Naive B cell (primary cell): ENCODE data around the gene KCNIP1. TPM values are rescaled to one million over a fixed set of nuclear protein-coding genes. Genes with fewer than 3 reads are reported as not detected.

Source experiments
- ATAC-seq, 2 donors: fragments of 150-1000 bp; cut with Tn5 transposase; 2 replicates each; pipeline ENCODE4 v1.10.0; 2021; ENCODE audit warnings: low read depth in 2 of 2, mild to moderate bottlenecking in 2 of 2, moderate library complexity in 2 of 2
- DNase-seq: peaks from one replicate; pipeline ENCODE4 v3.0.0; 2022
- H3K27ac Mint-ChIP-seq, 6 donors: one replicate each; pipeline ENCODE4 v1.8.0; 2020 to 2022; ENCODE audit warnings: mild to moderate bottlenecking in 6 of 6, mixed read lengths in 6 of 6, moderate library complexity in 5 of 6, inconsistent platforms in 2 of 6
- H3K27me3 Mint-ChIP-seq, 3 donors: one replicate each; pipeline ENCODE4 v1.8.0; 2021 to 2022; ENCODE audit warnings: mixed read lengths in 3 of 3, mild to moderate bottlenecking in 1 of 3
- H3K36me3 Mint-ChIP-seq, 2 donors: one replicate each; pipeline ENCODE4 v1.8.0; 2020 to 2022; ENCODE audit warnings: mixed read lengths in 2 of 2, inconsistent platforms in 1 of 2, mild to moderate bottlenecking in 1 of 2
- H3K4me1 Mint-ChIP-seq, 3 donors: one replicate each; pipeline ENCODE4 v1.8.0; 2020 to 2022; ENCODE audit warnings: mixed read lengths in 3 of 3, inconsistent platforms in 1 of 3, mild to moderate bottlenecking in 1 of 3, moderate library complexity in 1 of 3
- H3K4me3 Mint-ChIP-seq, 8 donors: one replicate each; pipeline ENCODE4 v1.8.0; 2020 to 2022; ENCODE audit warnings: mild to moderate bottlenecking in 8 of 8, mixed read lengths in 8 of 8, moderate library complexity in 8 of 8, inconsistent platforms in 2 of 8
- H3K9me3 Mint-ChIP-seq, 7 donors: one replicate each; pipeline ENCODE4 v1.8.0; 2020 to 2022; ENCODE audit warnings: mixed read lengths in 7 of 7, mild to moderate bottlenecking in 5 of 7, inconsistent platforms in 2 of 7, moderate library complexity in 1 of 7
- polyA plus RNA-seq, 6 donors: library from polyadenylated mRNA; unstranded; fragments of 300-500 nt; fragmentation: Illumina TruSeq; gene quantifications; one replicate each; pipeline ENCODE4 v1.2.3, GENCODE V29; 2021; ENCODE audit warnings: low read depth in 6 of 6

The KCNIP1 gene
- polyA plus RNA-seq, 6 donors from 2014 or later = not detected

- ATAC-seq = no peak
- no peak for DNase-seq
- H3K27ac Mint-ChIP-seq = no peak overlapping the region
- peaks cover 0 to 4% (median 0%) of the 10 kb centered on the region in 7 donors for H3K9me3 Mint-ChIP-seq
- H3K4me3 Mint-ChIP-seq = no peak overlapping the region
- H3K27me3 Mint-ChIP-seq = peaks cover 8 to 52% (median 39%) of the 10 kb centered on the region in 3 donors
- no peaks in the 10 kb centered on the region for H3K36me3 Mint-ChIP-seq
- H3K4me1 Mint-ChIP-seq = peaks cover 0 to 8% (median 3%) of the 10 kb centered on the region in 3 donors
Observed at GRCh38 chr5:170741801-170742200, 238.0 kb downstream of the KCNIP1 start.

GRCh38 chr5:170743876-170744212 is 240.0 kb downstream of the KCNIP1 start:
- Mint-ChIP-seq H3K27ac (no peak overlapping the region), H3K4me1 (peaks cover 0 to 8% (median 3%) of the 10 kb centered on the region in 3 donors), H3K27me3 (peaks cover 8 to 61% (median 44%) of the 10 kb centered on the region in 3 donors), H3K36me3 (no peaks in the 10 kb centered on the region), H3K9me3 (peaks cover 0 to 3% (median 0%) of the 10 kb centered on the region in 7 donors), H3K4me3 (no peak overlapping the region)
- ATAC-seq (no peak), DNase-seq (no peak)

GRCh38 chr5:170745481-170746071 is 241.8 kb downstream of the KCNIP1 start:
- Mint-ChIP-seq H3K4me3 (no peak overlapping the region), H3K27ac (no peak overlapping the region), H3K4me1 (peaks cover 0 to 8% (median 3%) of the 10 kb centered on the region in 3 donors), H3K27me3 (peaks cover 4 to 68% (median 52%) of the 10 kb centered on the region in 3 donors), H3K36me3 (no peaks in the 10 kb centered on the region), H3K9me3 (peaks cover 0 to 3% (median 0%) of the 10 kb centered on the region in 7 donors)
- ATAC-seq (no peak), DNase-seq (no peak)

- Mint-ChIP-seq H3K4me1 (peaks cover 0 to 8% (median 3%) of the 10 kb centered on the region in 3 donors), H3K36me3 (no peaks in the 10 kb centered on the region), H3K27ac (no peak overlapping the region), H3K4me3 (no peak overlapping the region), H3K9me3 (peaks cover 0 to 3% (median 0%) of the 10 kb centered on the region in 7 donors), H3K27me3 (peaks cover 4 to 70% (median 55%) of the 10 kb centered on the region in 3 donors)
- DNase-seq (no peak), ATAC-seq (no peak)
Observed at GRCh38 chr5:170746075-170746960, 242.5 kb downstream of the KCNIP1 start.

GRCh38 chr5:170746961-170747340 is 243.1 kb downstream of the KCNIP1 start:
- H3K9me3 Mint-ChIP-seq = peaks cover 0 to 3% (median 0%) of the 10 kb centered on the region in 7 donors
- H3K4me1 Mint-ChIP-seq = peaks cover 0 to 8% (median 3%) of the 10 kb centered on the region in 3 donors
- H3K27ac Mint-ChIP-seq = no peak overlapping the region
- peaks cover 4 to 67% (median 49%) of the 10 kb centered on the region in 3 donors for H3K27me3 Mint-ChIP-seq
- H3K4me3 Mint-ChIP-seq = peak overlapping the region in 1 of 8 donors; percentile 12
- H3K36me3 Mint-ChIP-seq = no peaks in the 10 kb centered on the region
- no peak for ATAC-seq
- no peak for DNase-seq

- Mint-ChIP-seq H3K27me3 (peaks cover 4 to 63% (median 46%) of the 10 kb centered on the region in 3 donors), H3K36me3 (no peaks in the 10 kb centered on the region), H3K9me3 (peaks cover 0 to 3% (median 0%) of the 10 kb centered on the region in 7 donors), H3K4me3 (no peak overlapping the region), H3K27ac (no peak overlapping the region), H3K4me1 (peaks cover 0 to 8% (median 3%) of the 10 kb centered on the region in 3 donors)
- ATAC-seq (no peak), DNase-seq (no peak)
Observed at GRCh38 chr5:170747357-170747756, 243.5 kb downstream of the KCNIP1 start.

GRCh38 chr5:170747851-170748250 is 244.0 kb downstream of the KCNIP1 start:
- ATAC-seq (no peak), DNase-seq (no peak)
- Mint-ChIP-seq H3K4me1 (peaks cover 0 to 8% (median 3%) of the 10 kb centered on the region in 3 donors), H3K27me3 (peaks cover 8 to 59% (median 49%) of the 10 kb centered on the region in 3 donors), H3K36me3 (no peaks in the 10 kb centered on the region), H3K4me3 (peak overlapping the region in 1 of 8 donors; percentile 3), H3K9me3 (peaks cover 0 to 3% (median 0%) of the 10 kb centered on the region in 7 donors), H3K27ac (no peak overlapping the region)

- no peak for ATAC-seq
- Mint-ChIP-seq H3K4me1 (peaks cover 0 to 4% (median 3%) of the 10 kb centered on the region in 3 donors), H3K27ac (no peak overlapping the region), H3K4me3 (no peak overlapping the region), H3K27me3 (peaks cover 11 to 48% (median 40%) of the 10 kb centered on the region in 3 donors), H3K36me3 (no peaks in the 10 kb centered on the region), H3K9me3 (peaks cover 0 to 2% (median 0%) of the 10 kb centered on the region in 7 donors)
- DNase-seq = no peak
Observed at GRCh38 chr5:170748951-170749471, 245.2 kb downstream of the KCNIP1 start.

- ATAC-seq (no peak), DNase-seq (no peak)
- no peaks in the 10 kb centered on the region for H3K4me1 Mint-ChIP-seq
- H3K27ac Mint-ChIP-seq = no peak overlapping the region
- peaks cover 7 to 42% (median 37%) of the 10 kb centered on the region in 3 donors for H3K27me3 Mint-ChIP-seq
- H3K9me3 Mint-ChIP-seq = peaks cover 0 to 4% (median 0%) of the 10 kb centered on the region in 7 donors
- no peak overlapping the region for H3K4me3 Mint-ChIP-seq
- H3K36me3 Mint-ChIP-seq = no peaks in the 10 kb centered on the region
Observed at GRCh38 chr5:170749911-170750431, 246.2 kb downstream of the KCNIP1 start.

GRCh38 chr5:170750791-170751190 is 247.0 kb downstream of the KCNIP1 start:
- Mint-ChIP-seq H3K27me3 (peaks cover 7 to 37% (median 36%) of the 10 kb centered on the region in 3 donors), H3K9me3 (peaks cover 0 to 4% (median 0%) of the 10 kb centered on the region in 7 donors), H3K4me3 (no peak overlapping the region), H3K4me1 (no peaks in the 10 kb centered on the region), H3K36me3 (no peaks in the 10 kb centered on the region), H3K27ac (no peak overlapping the region)
- ATAC-seq (no peak), DNase-seq (no peak)

- Mint-ChIP-seq H3K36me3 (no peaks in the 10 kb centered on the region), H3K4me1 (no peaks in the 10 kb centered on the region), H3K9me3 (peaks cover 0 to 4% (median 0%) of the 10 kb centered on the region in 7 donors), H3K27ac (no peak overlapping the region), H3K4me3 (no peak overlapping the region), H3K27me3 (peaks cover 7 to 37% (median 32%) of the 10 kb centered on the region in 3 donors)
- ATAC-seq (no peak), DNase-seq (no peak)
Observed at GRCh38 chr5:170751631-170752030, 247.8 kb downstream of the KCNIP1 start.

GRCh38 chr5:170752257-170753215 is 248.7 kb downstream of the KCNIP1 start:
- Mint-ChIP-seq H3K4me3 (no peak overlapping the region), H3K27me3 (peaks cover 14 to 37% (median 23%) of the 10 kb centered on the region in 3 donors), H3K9me3 (peaks cover 0 to 4% (median 0%) of the 10 kb centered on the region in 7 donors), H3K36me3 (no peaks in the 10 kb centered on the region), H3K27ac (no peak overlapping the region), H3K4me1 (no peaks in the 10 kb centered on the region)
- ATAC-seq = no peak
- DNase-seq = no peak
